HUDEP-2 (cell line): Measurements from ENCODE around the gene SYNPO.

Experiments used
- DNase-seq, 76 experiments: peaks; one replicate each; lab custom pipeline; 2025; ENCODE audit not compliant: unreplicated experiment in 76 of 76; lab: John Stamatoyannopoulos, UW

The SYNPO gene, protein sequence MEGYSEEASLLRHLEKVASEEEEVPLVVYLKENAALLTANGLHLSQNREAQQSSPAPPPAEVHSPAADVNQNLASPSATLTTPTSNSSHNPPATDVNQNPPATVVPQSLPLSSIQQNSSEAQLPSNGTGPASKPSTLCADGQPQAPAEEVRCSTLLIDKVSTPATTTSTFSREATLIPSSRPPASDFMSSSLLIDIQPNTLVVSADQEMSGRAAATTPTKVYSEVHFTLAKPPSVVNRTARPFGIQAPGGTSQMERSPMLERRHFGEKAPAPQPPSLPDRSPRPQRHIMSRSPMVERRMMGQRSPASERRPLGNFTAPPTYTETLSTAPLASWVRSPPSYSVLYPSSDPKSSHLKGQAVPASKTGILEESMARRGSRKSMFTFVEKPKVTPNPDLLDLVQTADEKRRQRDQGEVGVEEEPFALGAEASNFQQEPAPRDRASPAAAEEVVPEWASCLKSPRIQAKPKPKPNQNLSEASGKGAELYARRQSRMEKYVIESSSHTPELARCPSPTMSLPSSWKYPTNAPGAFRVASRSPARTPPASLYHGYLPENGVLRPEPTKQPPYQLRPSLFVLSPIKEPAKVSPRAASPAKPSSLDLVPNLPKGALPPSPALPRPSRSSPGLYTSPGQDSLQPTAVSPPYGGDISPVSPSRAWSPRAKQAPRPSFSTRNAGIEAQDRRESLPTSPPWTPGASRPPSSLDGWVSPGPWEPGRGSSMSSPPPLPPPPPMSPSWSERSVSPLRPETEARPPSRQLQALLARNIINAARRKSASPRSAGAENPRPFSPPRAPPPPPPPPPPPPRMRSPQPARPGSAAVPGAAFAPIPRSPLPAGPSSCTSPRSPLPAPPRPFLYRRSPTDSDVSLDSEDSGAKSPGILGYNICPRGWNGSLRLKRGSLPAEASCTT

GRCh38 chr5:150640311-150641005, at the start of gene SYNPO:
SYNPO (plus strand) TSS chr5:150640660; CDS start chr5:150648276, 7,616 bp downstream.
- DNase-seq = peak in 10 of 76 experiments; percentile 7 to 41 (median 16)

- no peak for DNase-seq
Measured at GRCh38 chr5:150590979-150591695, 49.3 kb upstream of the SYNPO start.

GRCh38 chr5:150593593-150593992, 46.9 kb upstream of the SYNPO start:
- peak in 7 of 76 experiments; percentile 4 to 26 (median 7) for DNase-seq

DNA sequence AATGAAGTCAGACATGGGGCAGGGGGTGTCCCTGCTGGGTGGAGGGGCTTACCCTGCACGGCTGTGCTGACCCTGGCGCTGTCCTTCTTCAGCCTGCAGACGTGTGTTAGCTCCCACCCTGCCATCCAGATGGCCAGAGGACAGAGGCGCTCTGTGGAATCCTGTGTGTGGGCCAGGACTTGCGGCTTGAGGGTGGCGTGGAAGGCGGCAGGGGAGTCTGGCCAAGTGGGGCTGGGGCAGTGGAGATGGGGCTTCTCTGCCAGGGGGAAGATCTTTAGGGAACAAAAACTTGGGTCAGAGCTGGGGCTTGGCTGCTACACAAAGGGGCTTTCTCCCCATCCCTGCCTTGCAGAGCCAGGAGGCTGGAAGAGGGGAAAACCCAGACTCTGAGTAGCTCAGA, 46.5 kb upstream of the SYNPO start:
- DNase-seq = no peak

DNA sequence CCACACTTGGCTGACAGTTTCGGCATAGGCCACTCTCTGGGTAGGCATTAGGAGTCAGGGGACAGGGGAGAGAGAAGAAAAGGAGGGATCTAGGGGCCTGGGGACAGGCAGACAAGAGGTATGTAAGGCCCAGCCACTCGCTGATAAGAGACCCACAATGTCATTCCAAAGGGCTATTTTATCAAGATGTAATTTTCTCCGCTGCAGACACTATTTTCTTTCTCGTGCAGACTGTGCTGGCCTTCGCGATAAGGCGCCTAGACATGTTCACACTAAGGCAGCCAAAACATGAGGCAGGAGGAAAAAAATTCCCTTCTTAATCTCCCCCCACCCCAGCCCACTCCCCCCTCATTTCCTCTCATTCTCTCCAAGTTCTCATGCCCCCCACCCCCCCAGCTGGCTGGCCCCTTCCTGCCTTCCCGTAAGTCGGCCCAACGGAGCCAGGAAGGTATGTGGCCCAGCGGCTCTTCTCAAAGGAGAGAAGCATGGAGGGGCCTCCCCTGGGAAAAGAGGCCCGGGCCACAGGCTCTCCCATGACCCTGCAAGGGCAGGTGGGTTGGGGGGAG, 44.9 kb upstream of the SYNPO start:
- DNase-seq = peak in 37 of 76 experiments; percentile 1 to 69 (median 26)

DNA sequence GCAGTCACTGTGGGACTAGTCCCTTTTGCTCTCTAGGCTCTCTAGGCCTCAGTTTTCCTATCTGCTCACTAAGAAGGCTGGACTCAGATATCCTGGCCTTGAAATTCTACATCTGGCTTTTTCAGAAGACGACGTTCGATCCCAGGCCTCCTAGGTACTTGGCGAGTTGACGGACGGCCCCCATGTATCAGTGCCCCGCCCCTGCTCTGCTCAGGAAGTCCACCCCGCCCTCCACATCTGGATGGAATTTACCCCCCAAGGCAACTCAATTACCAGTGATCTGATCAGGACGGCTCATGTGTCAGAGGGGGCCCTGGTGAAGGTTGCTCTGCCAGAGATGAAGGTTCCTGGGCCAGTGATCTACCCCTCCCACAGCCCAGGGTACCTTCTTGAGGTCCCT, 44.1 kb upstream of the SYNPO start:
- DNase-seq = no peak

- DNase-seq = no peak
Measured at GRCh38 chr5:150596826-150597225, 43.6 kb upstream of the SYNPO start.

GRCh38 chr5:150598006-150598405, 42.5 kb upstream of the SYNPO start:
- DNase-seq = no peak

GRCh38 chr5:150598821-150599273, 41.6 kb upstream of the SYNPO start:
- no peak for DNase-seq

DNA sequence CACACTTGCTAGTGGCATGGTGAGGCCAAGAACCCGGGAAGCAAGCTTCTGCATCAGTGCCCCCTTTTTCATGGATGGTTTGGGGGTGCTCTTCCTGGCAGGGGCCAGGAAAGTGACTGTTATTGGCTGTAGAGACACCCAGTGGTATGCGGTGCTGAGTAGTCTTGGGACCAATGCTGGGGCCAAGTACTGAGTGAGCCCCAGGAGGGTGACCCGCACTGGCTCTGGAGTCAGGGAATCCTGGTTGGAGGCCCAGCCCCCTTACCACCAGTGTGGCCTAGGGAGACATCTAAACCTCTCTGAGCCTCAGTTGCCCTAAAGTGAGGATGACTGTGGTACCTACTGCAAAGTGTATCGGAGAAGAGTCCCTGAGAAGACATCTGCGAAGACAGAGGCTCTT, 41.2 kb upstream of the SYNPO start:
- no peak for DNase-seq

DNA sequence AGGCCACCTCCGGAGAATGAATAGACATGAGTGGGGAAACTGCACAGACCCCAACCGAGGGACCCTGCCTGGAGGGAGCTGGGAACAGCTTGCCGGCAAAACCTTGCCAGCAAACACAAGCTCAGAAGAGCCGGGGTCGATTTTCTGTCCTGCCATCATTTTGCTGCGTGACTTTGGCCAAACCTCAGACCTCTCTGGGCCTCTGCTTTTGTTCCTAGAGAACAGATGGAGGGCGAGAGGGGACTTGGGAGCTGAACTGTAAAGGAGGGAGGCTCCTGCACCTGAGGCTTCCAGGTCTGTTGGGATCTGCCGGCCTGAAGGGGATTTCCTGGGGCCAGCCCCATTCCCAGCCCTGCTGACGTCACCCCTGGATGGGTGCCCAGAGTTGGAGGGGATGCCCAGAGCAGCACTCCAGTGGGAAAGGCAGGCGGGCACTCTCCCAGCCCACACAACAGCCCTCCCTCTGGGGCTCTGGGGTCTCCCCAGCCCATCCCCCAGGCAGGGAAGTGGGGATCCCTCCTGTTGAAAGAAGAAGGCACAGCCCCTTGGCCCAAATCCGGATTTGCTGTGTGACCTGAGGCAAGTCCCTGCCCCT, 40.4 kb upstream of the SYNPO start:
- DNase-seq = no peak

DNA sequence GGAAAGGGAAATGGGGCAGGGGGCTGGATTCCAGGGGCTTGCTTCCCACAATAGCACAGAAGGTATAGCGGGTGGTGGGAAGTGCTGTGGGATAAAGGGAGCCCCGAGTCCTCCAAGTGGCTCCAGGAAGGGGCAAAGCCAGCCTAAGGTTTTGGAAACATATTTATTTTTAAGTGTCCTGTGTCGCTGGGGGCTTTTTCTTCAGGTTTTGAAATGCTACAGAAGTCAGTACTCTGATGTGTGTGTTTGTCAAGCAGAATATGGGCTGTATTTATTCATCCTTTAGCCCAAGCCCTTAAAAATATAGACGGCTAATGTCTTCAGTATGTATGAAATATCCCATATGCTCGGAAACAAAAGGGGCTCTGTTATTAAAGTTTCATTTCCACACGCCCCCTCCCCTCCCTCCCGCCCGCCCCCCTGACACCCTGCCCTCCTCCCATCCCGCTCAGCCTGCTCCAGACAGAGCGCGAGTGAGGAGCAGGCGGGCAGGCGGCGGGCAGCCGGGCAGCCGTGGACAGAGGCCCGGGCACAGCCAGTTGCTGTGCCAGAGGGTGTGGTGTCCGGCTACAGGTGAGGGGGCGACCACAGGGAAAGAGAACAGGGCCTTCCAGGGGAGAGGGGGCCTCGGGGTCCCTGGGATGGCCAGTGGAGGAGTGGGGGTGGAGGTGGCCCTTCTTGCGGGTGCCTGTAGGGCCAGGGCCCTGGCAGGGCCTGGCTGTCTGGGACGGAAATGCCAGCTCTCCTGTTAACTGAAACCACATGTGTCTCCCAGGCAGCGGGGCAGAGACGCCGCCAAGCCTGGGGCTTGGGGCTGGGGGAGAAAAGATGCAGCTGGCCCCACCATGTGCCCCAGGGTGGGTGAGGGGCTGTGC, 39.6 kb upstream of the SYNPO start:
- no peak for DNase-seq

DNA sequence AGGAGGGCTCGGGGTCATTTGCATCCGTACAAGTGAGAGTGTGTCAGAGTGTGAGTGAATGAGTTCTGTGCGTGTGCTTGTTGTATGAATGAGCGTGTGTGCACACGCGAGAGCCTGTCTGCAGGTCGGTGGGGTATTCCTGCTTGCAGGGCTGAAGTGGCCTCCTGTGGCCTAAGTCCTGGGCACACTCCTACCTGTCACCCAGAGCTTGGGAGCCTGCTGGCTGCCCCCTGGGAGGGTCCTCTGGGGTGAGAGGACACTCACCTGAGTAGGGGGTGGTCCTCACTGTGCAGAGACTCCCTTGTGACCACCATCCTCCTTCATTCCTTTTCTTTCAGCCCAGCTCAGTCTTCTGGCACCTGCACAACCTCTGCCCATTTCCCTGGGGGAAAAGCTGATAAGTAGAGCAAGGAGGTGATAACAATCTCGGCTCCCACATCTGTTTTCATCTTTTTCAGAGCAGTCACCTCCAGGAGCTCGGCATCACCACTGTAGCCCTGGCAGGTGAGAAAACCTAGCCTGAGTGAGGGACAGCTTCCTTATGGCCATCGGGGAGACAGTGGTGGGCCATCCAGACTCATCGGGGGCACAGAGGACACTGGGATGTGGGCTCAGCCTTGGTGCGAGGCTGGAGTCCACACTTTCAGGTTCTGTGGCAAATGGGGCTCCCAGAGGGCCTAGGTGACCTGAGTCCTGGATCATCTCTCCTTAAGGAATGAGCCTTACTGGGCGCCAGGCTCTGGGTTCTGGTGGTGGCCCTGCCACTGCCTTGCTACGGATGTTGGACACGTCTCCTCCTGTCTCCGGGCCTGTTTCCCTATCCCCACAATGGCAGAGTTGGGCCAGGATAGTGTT, 38.7 kb upstream of the SYNPO start:
- DNase-seq = no peak

DNA sequence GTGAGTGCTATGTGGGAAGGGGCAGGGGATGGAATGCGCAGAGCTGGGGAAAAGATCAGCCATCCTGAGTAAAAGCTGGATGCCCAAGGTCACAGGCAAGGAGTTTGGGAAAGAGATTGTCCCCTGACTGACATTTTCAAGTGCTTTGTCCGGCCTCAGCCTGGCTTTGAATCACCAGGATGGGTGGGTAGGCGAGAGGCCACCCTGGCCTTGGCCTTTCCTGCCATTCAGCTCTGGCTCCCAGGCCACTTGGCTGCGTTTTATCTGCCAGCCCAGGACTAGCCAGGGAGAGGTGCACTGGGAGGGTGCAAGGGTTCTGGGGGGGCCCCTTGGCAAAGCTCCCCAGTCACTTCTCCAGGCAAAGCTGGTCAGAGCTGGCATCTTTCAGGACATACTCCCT, 37.4 kb upstream of the SYNPO start:
- DNase-seq = no peak

DNA sequence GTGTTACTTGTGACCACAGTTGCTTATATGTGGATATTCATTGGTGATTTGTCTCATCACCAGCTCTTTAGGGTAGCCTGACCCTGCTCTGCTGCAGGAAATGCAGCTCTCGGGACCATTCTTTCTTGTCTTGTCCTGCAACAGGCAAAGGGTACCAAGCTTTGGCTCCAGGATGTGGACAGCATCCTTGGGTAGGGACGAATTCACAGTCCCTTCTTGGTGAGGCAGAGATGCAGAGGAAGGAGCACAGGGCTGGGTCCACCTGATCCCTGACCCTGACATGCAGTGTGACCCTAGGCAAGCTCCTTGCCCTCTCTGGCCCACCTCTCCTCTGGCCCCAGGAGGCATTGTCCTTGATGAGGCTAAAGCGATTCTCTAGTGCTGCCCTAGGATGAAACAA, 37.0 kb upstream of the SYNPO start:
- no peak for DNase-seq

DNA sequence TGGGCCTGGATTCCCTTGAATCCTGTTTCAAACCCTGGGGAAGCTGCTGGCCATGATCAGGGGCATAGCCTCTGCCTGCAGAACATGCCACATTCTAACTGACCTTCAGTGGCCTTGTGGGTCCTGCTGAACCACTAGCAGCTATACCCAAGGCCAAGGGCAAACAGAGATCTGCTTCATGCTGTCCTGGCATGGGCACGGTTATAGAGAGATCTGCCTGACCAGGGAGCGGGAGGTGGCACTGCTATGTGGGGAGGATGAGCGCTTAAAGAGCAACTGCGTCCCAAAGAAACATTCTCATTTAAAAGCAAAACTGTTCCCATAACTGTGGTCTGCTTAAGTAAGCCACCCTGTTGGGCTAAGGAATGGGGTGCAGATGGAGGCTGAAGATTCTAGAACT, 36.5 kb upstream of the SYNPO start:
- no peak for DNase-seq

DNA sequence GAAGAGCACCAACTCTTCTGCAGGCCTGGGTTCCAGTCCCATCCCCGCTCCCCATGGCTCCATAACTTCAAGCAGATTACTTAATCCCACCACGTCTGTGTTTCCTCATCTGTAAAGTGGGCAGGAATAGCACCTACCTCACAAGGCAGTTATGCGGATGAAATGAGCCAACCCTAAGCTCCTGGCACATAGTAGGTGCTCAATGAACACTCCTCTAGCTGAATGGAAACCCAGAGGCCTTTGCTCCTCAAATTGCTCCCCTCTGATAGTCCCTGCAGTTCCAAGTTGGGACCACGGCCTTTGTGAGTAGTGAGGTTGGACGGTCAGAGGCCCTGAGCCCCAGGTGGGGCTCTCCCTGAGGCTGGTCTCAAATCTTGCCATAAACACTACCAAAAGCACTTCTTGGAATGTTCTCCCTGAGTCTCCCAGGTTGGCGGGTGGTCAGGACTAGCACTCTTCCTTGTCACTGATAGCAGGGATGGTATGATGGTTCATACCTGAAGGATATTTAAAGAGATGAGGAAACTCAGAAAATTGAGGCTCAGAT, 35.5 kb upstream of the SYNPO start:
- DNase-seq = no peak
